Mesenchymal stem cell (in vitro differentiated cells and primary cell): ENCODE results near the gene ACTR2.
"Not testable (repeated sequence)": the region's sequence is repeated elsewhere in the genome, so short reads cannot be mapped to it uniquely, and the experiment has no call there.

Experiments used
- DNase-seq: peaks from one replicate; pipeline ENCODE4 v3.0.0-alpha.2; 2013
- H2AFZ ChIP-seq: one replicate; pipeline ENCODE4 v1.6.1; 2013; ENCODE audit warnings: low read depth, mild to moderate bottlenecking, control low read depth, inconsistent platforms, low read length, moderate library complexity
- H2AK5ac ChIP-seq: 2 replicates; pipeline ENCODE4 v1.6.1; 2013; ENCODE audit warnings: low read length, moderate library complexity, mild to moderate bottlenecking, inconsistent platforms; ENCODE audit not compliant: severe bottlenecking
- H2BK120ac ChIP-seq: one replicate; pipeline ENCODE4 v1.6.1; 2013; ENCODE audit warnings: low read depth, mild to moderate bottlenecking, inconsistent platforms, low read length, moderate library complexity
- H2BK12ac ChIP-seq, 2 experiments: one replicate each; pipeline ENCODE4 v1.6.1; 2013; ENCODE audit warnings: inconsistent platforms in 2 of 2, low read length in 2 of 2, mild to moderate bottlenecking in 2 of 2, moderate library complexity in 2 of 2, control low read depth in 1 of 2
- H2BK15ac ChIP-seq: one replicate; pipeline ENCODE4 v1.6.1; 2013; ENCODE audit warnings: mild to moderate bottlenecking, low read depth, inconsistent platforms; ENCODE audit not compliant: poor library complexity, severe bottlenecking
- H2BK5ac ChIP-seq: 2 replicates; pipeline ENCODE4 v1.6.1; 2013; ENCODE audit warnings: low read depth, mild to moderate bottlenecking, low read length, control low read depth, inconsistent platforms; ENCODE audit not compliant: poor library complexity, severe bottlenecking
- H3K14ac ChIP-seq, 2 experiments: one replicate each; pipeline ENCODE4 v1.6.1; 2013; ENCODE audit warnings: inconsistent platforms in 2 of 2, low read length in 2 of 2, control low read depth in 1 of 2, mild to moderate bottlenecking in 1 of 2, moderate library complexity in 1 of 2
- H3K18ac ChIP-seq, 2 experiments: one replicate each; pipeline ENCODE4 v1.6.1; 2013; ENCODE audit warnings: inconsistent platforms in 2 of 2, low read length in 2 of 2, control low read depth in 1 of 2, low read depth in 1 of 2, mild to moderate bottlenecking in 1 of 2
- H3K23ac ChIP-seq, 2 experiments: one replicate each; pipeline ENCODE4 v1.6.1; 2013; ENCODE audit warnings: inconsistent platforms in 2 of 2, low read length in 2 of 2, mild to moderate bottlenecking in 2 of 2, moderate library complexity in 2 of 2, control low read depth in 1 of 2
- H3K27ac ChIP-seq: 2 replicates; pipeline ENCODE4 v1.5.1; 2013; ENCODE audit warnings: mild to moderate bottlenecking, moderate library complexity, low read length, control low read depth, inconsistent platforms; ENCODE audit not compliant: poor library complexity, severe bottlenecking
- H3K27me3 ChIP-seq, 2 experiments: 2 replicates each; pipeline versions ENCODE4 v1.6.1 to v1.7.0; 2013; ENCODE audit warnings: low read length in 2 of 2, mild to moderate bottlenecking in 2 of 2, moderate library complexity in 2 of 2, control low read depth in 1 of 2, inconsistent platforms in 1 of 2; ENCODE audit not compliant: control insufficient read depth in 1 of 2, insufficient read depth in 1 of 2
- H3K36me3 ChIP-seq, 2 experiments: 2 replicates each; pipeline versions ENCODE4 v1.6.1 to v1.7.0; 2013; ENCODE audit warnings: low read length in 2 of 2, control low read depth in 1 of 2, inconsistent platforms in 1 of 2, low read depth in 1 of 2, mild to moderate bottlenecking in 1 of 2; ENCODE audit not compliant: insufficient read depth in 2 of 2, control insufficient read depth in 1 of 2
- H3K4ac ChIP-seq, 2 experiments: one replicate each; pipeline ENCODE4 v1.6.1; 2013; ENCODE audit warnings: inconsistent platforms in 2 of 2, low read length in 2 of 2, mild to moderate bottlenecking in 2 of 2, moderate library complexity in 2 of 2, control low read depth in 1 of 2, low read depth in 1 of 2
- H3K4me1 ChIP-seq: 2 replicates; pipeline ENCODE4 v1.6.1; 2013; ENCODE audit warnings: low read depth, low read length, control low read depth; ENCODE audit not compliant: control insufficient read depth, insufficient read depth
- H3K4me2 ChIP-seq: 2 replicates; pipeline ENCODE4 v1.6.1; 2013; ENCODE audit warnings: low read length, mild to moderate bottlenecking, inconsistent platforms; ENCODE audit not compliant: poor library complexity, severe bottlenecking
- H3K4me3 ChIP-seq, 2 experiments: 2 replicates each; pipeline versions ENCODE4 v1.5.1 to v1.7.0; 2013; ENCODE audit warnings: low read length in 2 of 2, mild to moderate bottlenecking in 2 of 2, control low read depth in 1 of 2, low read depth in 1 of 2; ENCODE audit not compliant: insufficient read depth in 1 of 2
- H3K79me1 ChIP-seq: replicated peaks from 2 replicates; pipeline ENCODE4 v1.6.1; 2013; ENCODE audit warnings: mild to moderate bottlenecking, control low read depth, low read length, inconsistent platforms; ENCODE audit not compliant: poor library complexity, severe bottlenecking
- H3K9ac ChIP-seq: 2 replicates; pipeline ENCODE4 v1.7.0; 2013; ENCODE audit warnings: mild to moderate bottlenecking, low read length, moderate library complexity
- H3K9me3 ChIP-seq: 2 replicates; pipeline ENCODE4 v1.7.0; 2013; ENCODE audit warnings: mild to moderate bottlenecking, low read length; ENCODE audit not compliant: control insufficient read depth
- H4K8ac ChIP-seq: one replicate; pipeline ENCODE4 v1.6.1; 2013; ENCODE audit warnings: inconsistent platforms, mild to moderate bottlenecking, low read length, moderate library complexity
- H4K91ac ChIP-seq: one replicate; pipeline ENCODE4 v1.6.1; 2013; ENCODE audit warnings: mild to moderate bottlenecking, low read length, inconsistent platforms
- WGBS: methylation state at CpG from one replicate; pipeline ENCODE4 v1.1.7; 2013; ENCODE audit warnings: mixed read lengths; 5-methylcytosine and 5-hydroxymethylcytosine counted together

The ACTR2 gene

GRCh38 chr2:65256054-65256453 lies 28.4 kb downstream of the ACTR2 start:
- no peak overlapping the region for H3K4ac ChIP-seq
- H3K14ac ChIP-seq, result no peak overlapping the region
- H3K4me1 ChIP-seq, result no peaks in the 10 kb centered on the region
- peaks cover 7 to 69% of the 10 kb centered on the region in 2 experiments for H3K36me3 ChIP-seq
- no peak overlapping the region for H2AFZ ChIP-seq
- H3K79me1 ChIP-seq, result no peaks in the 10 kb centered on the region
- H3K4me3 ChIP-seq, result no peak overlapping the region
- H3K23ac ChIP-seq, result no peak overlapping the region
- DNase-seq, result no peak
- H3K9ac ChIP-seq, result no peak overlapping the region
- no peaks in the 10 kb centered on the region for H3K27me3 ChIP-seq
- no peak overlapping the region for H2BK120ac ChIP-seq
- H4K8ac ChIP-seq, result no peak overlapping the region
- WGBS, result 93% methylated on average over 1 of the region's 1 CpG
- H3K27ac ChIP-seq, result no peak overlapping the region
- H3K9me3 ChIP-seq, result no peaks in the 10 kb centered on the region
- H4K91ac ChIP-seq, result no peak overlapping the region
- H2BK12ac ChIP-seq, result no peak overlapping the region
- H2BK5ac ChIP-seq, result no peak overlapping the region
- H2BK15ac ChIP-seq, result no peak overlapping the region
- H3K4me2 ChIP-seq, result no peak overlapping the region
- no peak overlapping the region for H2AK5ac ChIP-seq
- H3K18ac ChIP-seq, result no peak overlapping the region

GRCh38 chr2:65257866-65258265 lies 30.2 kb downstream of the ACTR2 start:
- not testable (repeated sequence) for DNase-seq, H3K14ac ChIP-seq, H3K4ac ChIP-seq, H3K27ac ChIP-seq, H3K27me3 ChIP-seq, H4K8ac ChIP-seq, H2BK12ac ChIP-seq, H2BK120ac ChIP-seq, H2BK5ac ChIP-seq, H3K4me1 ChIP-seq, H4K91ac ChIP-seq, H3K9ac ChIP-seq, H3K18ac ChIP-seq, H2AFZ ChIP-seq, H3K4me3 ChIP-seq, H3K79me1 ChIP-seq, H2BK15ac ChIP-seq, H3K4me2 ChIP-seq, H3K9me3 ChIP-seq, H3K23ac ChIP-seq, H2AK5ac ChIP-seq
- H3K36me3 ChIP-seq, result peaks cover 11 to 70% of the 10 kb centered on the region in 2 experiments

- H3K27ac ChIP-seq, result no peak overlapping the region
- H2BK120ac ChIP-seq, result no peak overlapping the region
- H3K14ac ChIP-seq, result no peak overlapping the region
- no peak overlapping the region for H2AFZ ChIP-seq
- no peak for DNase-seq
- H4K8ac ChIP-seq, result no peak overlapping the region
- H3K4me1 ChIP-seq, result no peaks in the 10 kb centered on the region
- H3K9ac ChIP-seq, result peak overlapping the region; percentile 21
- no peak overlapping the region for H4K91ac ChIP-seq
- H3K36me3 ChIP-seq, result peaks cover 18 to 57% of the 10 kb centered on the region in 2 experiments
- H3K23ac ChIP-seq, result no peak overlapping the region
- no peak overlapping the region for H3K4me3 ChIP-seq
- H3K79me1 ChIP-seq, result peaks cover 7% of the 10 kb centered on the region
- no peak overlapping the region for H2BK15ac ChIP-seq
- no peak overlapping the region for H3K4me2 ChIP-seq
- no peak overlapping the region for H3K18ac ChIP-seq
- no peak overlapping the region for H3K4ac ChIP-seq
- no peaks in the 10 kb centered on the region for H3K9me3 ChIP-seq
- no peak overlapping the region for H2BK5ac ChIP-seq
- H2BK12ac ChIP-seq, result no peak overlapping the region
- no peaks in the 10 kb centered on the region for H3K27me3 ChIP-seq
- no peak overlapping the region for H2AK5ac ChIP-seq
- WGBS, result 100% methylated on average over 1 of the region's 3 CpGs
Observed at GRCh38 chr2:65261676-65262075, 34.0 kb downstream of the ACTR2 start.

GRCh38 chr2:65263262-65263661 lies 35.6 kb downstream of the ACTR2 start:
- Histone ChIP-seq H2BK12ac (no peak overlapping the region), H3K27me3 (no peaks in the 10 kb centered on the region), H3K79me1 (peaks cover 9% of the 10 kb centered on the region), H3K4me1 (no peaks in the 10 kb centered on the region), H2AFZ (no peak overlapping the region), H3K9me3 (no peaks in the 10 kb centered on the region), H4K91ac (no peak overlapping the region), H4K8ac (no peak overlapping the region), H2AK5ac (no peak overlapping the region), H2BK120ac (no peak overlapping the region), H3K14ac (no peak overlapping the region), H3K36me3 (peaks cover 21 to 71% of the 10 kb centered on the region in 2 experiments), H3K23ac (no peak overlapping the region), H3K18ac (no peak overlapping the region), H3K4me3 (no peak overlapping the region), H3K4me2 (no peak overlapping the region), H2BK15ac (no peak overlapping the region), H3K4ac (no peak overlapping the region), H3K9ac (no peak overlapping the region), H2BK5ac (no peak overlapping the region), H3K27ac (no peak overlapping the region)
- DNase-seq, result no peak
- 100% methylated on average over 1 of the region's 1 CpG for whole genome bisulfite sequencing
